HG03558 (cell line): ENCODE results near the gene ANXA6.

Experiments
- ATAC-seq: cut with Tn5 transposase; IDR thresholded peaks from one replicate; pipeline ENCODE4 v1.9.1; 2021; ENCODE audit warnings: moderate number of reproducible peaks; ENCODE audit not compliant: unreplicated experiment; ENCODE audit errors: extremely low read depth

Gene ANXA6

GRCh38 chr5:151086192-151086869 lies 71.2 kb downstream of the ANXA6 start:
- no peak for ATAC-seq

DNA sequence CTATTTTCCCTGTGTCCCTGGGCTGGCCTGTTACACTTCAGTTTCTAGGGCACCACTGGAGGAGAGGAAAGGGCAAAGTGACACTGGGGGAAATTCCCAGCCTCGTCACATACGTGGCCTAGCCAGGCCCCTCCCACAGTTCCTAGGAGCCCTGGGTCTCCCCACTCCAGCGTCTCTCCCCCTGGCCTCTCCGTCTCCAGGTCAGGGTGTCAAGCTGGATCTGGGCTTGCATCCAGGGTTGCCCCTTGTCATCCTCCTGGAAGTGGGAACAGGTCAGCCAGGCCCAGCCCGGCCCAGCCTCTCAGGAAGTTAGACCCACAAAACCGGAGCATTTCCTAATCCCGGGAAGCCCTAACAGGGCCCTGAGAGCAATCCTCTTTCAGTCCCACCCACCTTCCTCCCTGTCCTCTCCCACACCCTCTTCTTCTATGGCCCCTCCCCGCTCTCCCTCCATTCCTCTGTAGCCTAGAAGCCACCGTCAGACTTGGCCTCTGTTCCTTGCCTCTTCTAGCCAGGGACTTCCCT lies 72.0 kb downstream of the ANXA6 start:
- ATAC-seq: no peak

DNA sequence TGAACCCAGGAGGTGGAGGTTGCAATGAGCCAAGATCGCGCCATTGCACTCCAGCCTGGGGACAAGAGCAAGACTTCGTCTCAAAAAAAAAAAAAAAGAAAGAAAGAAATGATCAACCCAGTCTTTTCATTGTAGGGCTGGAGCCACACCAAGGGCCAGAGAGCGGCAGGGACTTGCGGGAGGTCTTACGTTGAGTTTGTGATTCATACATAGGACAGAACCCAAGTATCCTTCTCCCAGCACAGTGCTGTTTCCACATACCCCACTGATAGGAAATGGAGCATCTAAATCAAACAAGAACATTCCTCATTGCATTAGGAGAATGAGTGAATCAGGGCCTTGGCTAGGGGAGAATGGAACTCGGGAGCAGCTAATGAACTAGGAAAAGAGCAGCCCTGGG lies 73.2 kb downstream of the ANXA6 start:
- no peak for ATAC-seq

DNA sequence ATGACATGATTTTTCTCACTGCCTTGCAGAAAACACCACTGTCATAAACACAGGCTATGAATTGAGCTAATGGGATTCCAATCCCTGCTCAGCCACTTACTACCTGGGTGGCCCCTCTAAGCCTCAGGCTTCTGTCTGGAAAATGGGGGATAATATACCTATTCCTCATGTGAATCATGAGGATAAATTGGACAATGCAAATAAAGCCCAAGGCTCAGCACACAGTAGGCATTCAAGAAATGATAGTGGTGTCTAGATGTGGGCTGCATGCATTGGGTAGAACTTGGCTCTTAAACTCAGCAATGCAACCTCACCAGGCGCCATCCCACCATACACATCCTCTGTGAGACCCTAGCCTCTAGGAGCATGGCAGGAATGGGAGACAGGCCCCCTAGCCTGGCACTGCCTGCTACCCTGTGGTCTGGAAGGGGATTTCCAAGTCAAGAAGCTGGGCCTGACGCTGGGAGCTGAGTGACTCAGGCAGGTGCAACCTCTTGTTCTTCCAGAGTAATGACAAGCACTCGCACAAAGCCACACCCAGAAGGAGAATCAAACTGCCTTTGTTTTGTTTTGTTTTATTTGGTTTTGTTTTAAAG lies 74.4 kb downstream of the ANXA6 start:
- no peak for ATAC-seq

- no peak for ATAC-seq
These were observed 75.2 kb downstream of the ANXA6 start for GRCh38 chr5:151082282-151082902.

DNA sequence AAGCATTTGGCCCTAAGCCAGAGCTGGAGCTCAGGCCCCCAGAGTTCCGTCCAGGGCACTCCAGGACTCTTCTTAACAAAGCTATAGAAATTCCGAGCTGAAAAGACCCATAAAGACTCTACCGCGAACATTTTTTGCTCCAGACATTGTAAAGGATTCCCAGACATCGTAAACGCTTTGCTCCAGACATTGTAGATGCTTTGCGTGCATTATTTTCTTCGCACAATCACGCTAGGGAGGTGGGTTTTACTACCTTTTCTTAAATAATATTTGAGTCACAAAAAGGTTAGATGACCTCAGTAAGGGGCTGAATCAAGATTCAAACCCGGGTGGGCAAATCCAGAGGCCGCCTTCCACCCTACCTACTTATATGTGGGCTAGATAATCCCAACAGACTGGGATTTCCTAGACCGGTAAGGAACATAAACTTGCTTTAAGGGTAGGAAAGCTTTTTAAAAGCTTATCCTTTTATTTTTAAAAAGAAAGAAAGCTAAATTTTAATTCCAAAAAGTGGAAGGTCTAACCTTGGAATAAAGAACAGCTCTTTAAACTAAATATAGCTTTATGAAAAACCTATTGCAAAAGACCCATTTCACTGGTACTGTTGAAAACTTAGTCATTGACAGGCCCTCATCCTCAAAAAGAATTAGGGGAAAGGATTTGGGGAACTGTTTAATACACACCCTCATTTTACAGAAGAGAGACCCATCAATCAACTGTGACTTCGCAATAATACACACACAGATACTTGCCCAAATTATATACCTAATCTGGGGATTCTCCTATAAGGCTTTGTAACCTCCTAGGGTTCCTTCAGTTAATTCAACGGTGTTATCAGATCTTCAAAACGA lies 75.9 kb downstream of the ANXA6 start:
- ATAC-seq: no peak

- peak; percentile 44 for ATAC-seq
These were observed 76.8 kb downstream of the ANXA6 start, which contains the start of gene TNIP1 for GRCh38 chr5:151080613-151081430. TSS of gene TNIP1 (minus strand) at chr5:151081034. CDS start at chr5:151065095, 15,939 bp downstream.

DNA sequence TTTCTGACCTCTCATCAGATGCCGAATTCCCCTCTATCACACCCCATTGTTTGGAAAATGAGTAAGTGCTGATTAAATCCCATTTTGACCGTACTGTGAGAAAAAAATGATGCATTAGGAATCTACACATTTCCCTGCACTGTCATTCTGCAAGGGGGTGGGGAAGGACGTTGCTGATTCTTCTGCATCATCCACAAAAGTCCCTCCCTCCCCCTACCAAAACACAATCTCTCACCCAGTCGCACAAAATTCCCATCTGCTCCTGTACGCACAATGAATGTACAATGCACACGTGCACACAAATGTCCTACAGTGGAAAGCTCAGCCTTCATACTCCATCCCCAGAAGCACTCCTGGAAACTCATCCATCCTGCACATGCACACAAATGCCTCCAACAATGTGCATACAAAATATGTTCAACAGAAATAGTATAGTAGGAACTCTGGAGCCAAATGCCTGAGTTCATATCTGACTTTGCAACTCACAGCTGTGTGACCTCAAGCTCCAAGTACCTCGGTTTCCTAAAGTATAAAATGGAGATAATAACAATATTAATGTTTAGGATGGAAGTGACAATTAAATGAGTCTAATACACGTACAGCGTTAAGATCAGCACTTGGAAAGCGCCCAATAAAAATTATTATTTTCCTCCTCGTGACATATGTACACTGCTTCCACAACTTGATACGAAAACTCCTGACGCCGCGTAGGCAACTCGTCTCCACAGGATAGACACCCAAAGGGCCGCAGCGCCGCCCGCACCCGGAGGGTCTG lies 77.6 kb downstream of the ANXA6 start:
- no peak for ATAC-seq

DNA sequence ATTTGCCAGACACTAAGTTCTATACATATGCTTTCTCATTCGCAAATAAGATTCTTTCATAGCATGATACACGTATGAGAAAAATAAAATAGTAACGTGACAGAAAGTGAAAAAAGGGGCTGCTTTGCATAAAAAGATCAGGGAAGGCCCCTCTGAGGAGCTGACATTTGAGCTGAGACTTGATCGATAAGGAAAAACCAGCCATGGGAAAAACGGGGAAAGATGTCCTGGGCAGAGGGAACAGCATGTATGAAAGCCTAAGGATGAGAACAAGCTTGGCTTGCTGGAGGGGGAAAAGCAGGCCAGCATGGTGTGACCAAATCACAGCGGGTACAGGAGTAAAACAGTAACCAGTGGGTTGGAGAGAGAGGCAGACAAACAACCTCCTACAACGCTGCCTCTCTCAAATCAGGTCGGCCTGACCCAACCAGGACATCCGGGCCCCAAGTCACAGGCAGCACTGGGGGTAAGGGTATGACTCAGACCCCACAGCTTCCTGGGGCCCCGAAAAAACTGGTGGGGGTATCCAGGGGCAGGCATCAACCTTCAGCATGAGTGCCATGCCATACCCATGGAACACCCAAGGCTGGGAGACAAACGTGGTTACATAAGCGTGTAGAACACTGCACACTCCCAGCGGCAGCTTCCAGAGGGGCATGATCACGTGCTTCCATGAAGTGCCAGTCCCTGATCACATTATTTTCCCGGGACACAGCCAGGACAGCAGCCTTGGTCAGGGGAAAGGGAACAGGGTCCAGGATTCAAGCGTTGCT lies 78.9 kb downstream of the ANXA6 start:
- peak; percentile 33 for ATAC-seq

DNA sequence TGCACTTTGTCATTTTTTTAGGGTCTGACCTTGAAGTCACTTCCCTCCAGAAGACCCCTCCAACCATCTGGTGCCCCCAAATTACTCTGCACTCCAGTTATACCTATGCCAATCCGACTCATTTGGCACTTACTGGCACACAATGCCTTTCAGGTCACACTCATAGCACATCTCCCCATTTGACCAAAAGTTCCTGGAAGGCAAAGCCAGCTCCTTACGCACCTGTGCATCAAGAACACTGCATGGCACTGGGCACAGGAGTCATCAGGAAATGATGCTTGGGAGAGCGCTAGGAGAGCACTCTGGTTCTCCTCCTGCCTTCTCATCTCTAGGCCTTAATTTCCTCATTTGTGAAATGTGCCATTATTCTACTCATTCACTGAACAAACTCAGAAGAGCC lies 79.6 kb downstream of the ANXA6 start:
- ATAC-seq: no peak

GRCh38 chr5:151077419-151077818 lies 80.2 kb downstream of the ANXA6 start:
- ATAC-seq: no peak

- no peak for ATAC-seq
These were observed 81.0 kb downstream of the ANXA6 start for GRCh38 chr5:151076616-151077015.

GRCh38 chr5:151075698-151076331 lies 81.8 kb downstream of the ANXA6 start:
- no peak for ATAC-seq

- ATAC-seq: no peak
These were observed 83.0 kb downstream of the ANXA6 start for GRCh38 chr5:151074557-151074956.

- ATAC-seq: no peak
These were observed 84.3 kb downstream of the ANXA6 start for GRCh38 chr5:151073280-151073679.

DNA sequence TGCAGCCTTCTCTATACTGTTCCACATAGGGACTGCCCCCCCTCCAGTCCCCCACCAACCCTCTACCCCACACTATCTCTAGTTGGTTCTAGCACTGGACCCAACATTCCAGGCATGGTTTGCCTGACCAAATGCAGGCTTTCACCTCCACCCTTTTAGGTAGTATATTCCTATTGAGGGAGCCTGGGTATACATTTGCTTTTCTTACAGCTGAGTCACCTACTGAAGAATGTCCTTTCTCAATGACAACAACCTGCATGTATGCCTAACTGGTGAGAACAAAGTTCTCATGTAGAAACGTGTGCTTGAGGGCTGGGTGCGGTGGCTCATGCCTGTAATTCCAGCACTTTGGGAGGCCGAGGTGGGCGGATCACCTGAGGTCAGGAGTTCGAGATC lies 85.0 kb downstream of the ANXA6 start:
- no peak for ATAC-seq

DNA sequence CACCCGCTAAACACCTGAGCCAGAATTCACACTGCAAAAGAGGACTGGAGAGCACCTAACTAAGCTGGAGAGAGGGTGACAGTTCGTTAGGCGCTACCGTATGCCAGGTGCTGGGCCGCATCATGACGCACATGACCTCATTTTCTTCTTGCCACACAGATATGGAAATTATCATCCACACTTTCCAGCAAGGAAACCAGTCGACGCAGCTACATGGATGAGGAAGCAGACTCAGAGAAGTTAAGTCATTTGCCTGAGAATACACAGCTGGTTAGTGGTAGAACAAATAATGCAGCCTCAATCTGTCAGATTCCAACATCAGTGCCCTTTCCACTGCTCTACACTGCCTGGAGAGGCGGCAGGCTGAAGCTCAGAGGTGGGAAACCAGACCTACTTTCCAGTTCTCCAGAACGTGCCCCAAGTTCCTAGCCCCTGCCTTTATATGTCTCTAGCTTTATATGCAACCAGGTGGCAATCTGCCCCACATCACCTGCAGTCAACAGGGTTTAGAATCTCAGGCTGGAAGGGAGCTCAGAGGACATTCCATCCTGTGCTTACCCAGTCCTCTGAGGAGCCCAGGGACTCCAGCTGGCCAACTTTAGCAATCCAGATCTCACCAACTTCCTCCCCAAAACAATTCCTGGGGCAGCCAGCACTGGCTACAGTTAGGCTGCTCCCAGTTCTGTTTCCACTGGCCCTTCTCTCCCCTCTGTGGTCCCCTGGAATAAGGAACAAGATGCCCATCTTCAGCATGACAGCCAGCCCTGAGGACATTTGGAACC lies 85.5 kb downstream of the ANXA6 start:
- no peak for ATAC-seq
